GM21723 (cell line): Measurements from ENCODE around the gene GNAZ.

ENCODE experiments used
- ATAC-seq: cut with Tn5 transposase; IDR thresholded peaks from one replicate; pipeline ENCODE4 v1.9.1; 2021; ENCODE audit warnings: mild to moderate bottlenecking, moderate library complexity; ENCODE audit not compliant: unreplicated experiment

Gene GNAZ

GRCh38 chr22:23105304-23105703, 35.0 kb downstream of the GNAZ start:
- no peak for ATAC-seq

GRCh38 chr22:23105919-23106318, 35.6 kb downstream of the GNAZ start:
- no peak for ATAC-seq

GRCh38 chr22:23106344-23106743, 36.0 kb downstream of the GNAZ start:
- ATAC-seq, result no peak

DNA sequence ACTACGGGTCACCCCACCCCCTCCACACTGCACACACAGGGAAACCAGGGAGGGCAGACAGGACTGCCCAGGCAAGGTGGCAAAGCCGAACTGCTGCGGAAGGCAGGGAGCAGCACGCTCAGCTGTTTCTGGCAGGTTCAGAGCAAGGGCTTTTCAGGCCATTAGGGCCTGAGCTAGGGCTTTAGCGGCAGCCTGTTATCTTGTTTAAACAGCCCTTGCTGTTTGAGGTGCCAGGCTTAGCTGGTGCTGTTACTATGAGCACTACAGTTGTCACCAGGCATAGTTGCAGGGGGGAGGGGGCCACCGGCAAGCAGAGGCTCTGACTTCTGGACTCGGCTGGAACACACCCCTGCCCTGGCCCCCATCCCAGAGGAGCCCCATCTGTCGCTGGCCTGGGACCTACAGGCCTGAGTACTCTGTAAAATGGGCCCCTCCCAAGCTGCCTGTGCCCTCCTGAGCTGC, 36.6 kb downstream of the GNAZ start:
- no peak for ATAC-seq

- ATAC-seq, result no peak
Measured at GRCh38 chr22:23107487-23108248, 37.3 kb downstream of the GNAZ start.

GRCh38 chr22:23108249-23109078, 38.1 kb downstream of the GNAZ start:
- no peak for ATAC-seq

GRCh38 chr22:23109079-23109347, 38.7 kb downstream of the GNAZ start:
- ATAC-seq, result no peak

- ATAC-seq, result no peak
Measured at GRCh38 chr22:23109441-23109978, 39.2 kb downstream of the GNAZ start.

DNA sequence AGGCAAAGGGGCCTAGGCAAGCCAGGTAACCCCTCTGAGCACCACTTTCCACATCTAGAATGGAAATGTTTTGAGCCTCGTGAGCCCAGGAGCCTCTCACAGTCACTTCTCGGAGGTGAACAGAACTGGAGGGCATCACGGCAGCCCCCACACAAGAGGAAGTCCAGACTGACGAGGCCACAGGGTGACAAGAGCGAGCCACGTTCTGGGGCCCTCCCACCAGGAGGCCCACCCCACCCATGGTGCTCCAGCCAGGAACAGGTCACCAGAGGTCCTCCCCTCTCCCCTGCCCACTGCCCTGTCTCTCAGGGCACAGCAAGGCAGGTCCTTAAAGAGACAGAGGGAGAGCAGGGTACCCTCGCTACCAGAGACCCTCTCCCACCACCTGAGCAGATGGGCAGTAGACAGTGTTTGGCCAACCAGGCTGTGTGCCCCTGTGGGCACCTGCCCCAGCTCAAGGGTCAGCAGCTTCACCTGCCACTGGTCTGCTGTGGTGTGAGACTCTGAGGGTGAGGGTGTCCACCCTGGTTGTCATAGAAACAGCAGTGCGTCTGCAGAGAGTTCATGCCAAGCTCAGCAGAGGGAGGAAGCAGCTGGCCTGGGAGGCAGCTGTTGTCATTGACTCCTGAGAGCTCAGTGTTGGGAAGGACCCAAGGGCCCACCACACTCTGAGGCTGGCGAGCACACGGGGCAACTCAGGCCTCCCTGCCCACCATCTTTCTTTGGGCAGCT, 40.0 kb downstream of the GNAZ start:
- ATAC-seq, result no peak

- no peak for ATAC-seq
Measured at GRCh38 chr22:23110922-23111527, 40.7 kb downstream of the GNAZ start.

DNA sequence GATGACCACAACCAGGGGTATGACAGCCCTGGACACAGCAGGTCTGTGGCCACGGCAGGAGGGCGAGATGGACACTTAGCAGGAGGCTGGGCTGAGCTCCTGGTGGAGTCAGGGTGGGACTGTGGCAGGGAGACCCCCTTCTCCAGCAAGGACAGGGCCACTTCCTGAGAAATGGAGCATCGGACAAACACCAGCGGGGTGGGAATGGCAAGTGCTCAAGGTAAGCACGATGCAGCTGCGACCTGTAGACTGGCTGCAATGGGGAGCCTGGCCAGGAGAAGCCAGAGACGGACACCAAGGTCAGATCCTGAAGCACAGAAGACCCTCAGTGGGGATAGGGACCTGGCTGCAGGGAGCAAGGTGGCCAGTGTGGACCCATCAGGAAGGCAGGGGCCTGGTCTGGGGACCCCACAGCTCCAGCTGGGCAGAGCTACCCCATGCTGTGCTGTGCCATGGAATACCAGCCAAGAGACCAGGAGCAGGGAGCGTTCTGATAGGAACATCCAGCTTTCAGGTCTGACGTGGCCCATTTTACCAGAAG, 42.2 kb downstream of the GNAZ start:
- no peak for ATAC-seq

- ATAC-seq, result no peak
Measured at GRCh38 chr22:23113067-23113846, 42.9 kb downstream of the GNAZ start.

DNA sequence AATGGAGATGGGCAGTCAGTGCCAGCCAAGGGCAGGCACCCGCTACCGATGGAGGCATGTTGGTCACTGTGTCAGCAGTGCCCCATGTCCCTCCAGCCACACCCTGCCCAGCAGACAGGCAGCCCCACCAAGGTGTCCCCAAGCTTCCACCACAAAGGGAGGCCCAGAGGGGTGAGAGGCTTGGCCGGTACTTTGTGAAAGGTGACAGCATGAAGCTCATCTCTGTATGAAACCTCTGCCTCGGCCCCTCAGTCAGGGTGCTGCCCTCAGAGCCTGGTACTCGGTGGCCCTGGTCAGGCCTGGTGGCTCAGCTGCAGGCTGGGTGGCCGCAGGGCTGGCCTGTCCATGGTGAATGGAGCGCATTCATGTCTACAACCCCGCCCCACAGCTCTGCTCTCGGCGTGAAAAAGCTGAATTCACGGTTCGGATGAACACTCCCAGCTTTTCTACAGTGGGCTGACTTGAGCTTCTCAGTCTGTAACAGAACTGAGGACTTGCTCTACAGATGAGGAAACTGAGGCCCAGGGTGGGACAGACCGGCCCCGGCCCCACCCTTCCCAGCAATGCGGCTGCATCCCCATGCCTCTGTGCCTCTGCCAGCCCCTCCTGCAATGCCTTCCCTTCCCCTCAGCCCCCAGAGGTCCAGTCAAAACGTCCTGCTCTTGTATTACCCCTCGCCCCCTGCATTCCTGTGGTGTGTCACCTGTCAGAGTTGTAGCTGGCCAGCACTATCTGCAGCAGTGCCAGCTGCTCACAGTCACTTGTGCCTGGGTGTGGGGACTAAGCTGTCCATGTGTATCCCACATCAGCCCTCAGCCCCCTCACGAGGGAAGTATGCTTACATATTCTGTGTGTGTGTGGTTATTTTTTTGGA, 43.8 kb downstream of the GNAZ start:
- ATAC-seq, result no peak

DNA sequence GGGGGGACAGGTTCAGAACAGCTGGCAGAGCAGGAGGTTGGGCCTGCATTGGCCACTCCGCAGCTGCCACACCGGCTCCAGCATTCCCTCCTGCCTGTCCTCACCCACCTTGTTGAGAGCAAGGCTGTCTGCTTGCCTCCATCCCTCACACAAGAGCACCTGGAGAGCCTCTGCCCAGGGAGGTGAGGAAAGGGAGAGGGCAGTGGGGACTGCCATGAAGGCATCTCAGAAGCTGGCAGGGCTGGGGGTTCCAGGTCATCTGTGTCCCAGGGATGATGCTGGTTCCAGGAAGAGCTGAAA, 44.4 kb downstream of the GNAZ start:
- no peak for ATAC-seq

GRCh38 chr22:23115369-23115768, 45.0 kb downstream of the GNAZ start:
- no peak for ATAC-seq

- ATAC-seq, result no peak
Measured at GRCh38 chr22:23115825-23116494, 45.6 kb downstream of the GNAZ start.

DNA sequence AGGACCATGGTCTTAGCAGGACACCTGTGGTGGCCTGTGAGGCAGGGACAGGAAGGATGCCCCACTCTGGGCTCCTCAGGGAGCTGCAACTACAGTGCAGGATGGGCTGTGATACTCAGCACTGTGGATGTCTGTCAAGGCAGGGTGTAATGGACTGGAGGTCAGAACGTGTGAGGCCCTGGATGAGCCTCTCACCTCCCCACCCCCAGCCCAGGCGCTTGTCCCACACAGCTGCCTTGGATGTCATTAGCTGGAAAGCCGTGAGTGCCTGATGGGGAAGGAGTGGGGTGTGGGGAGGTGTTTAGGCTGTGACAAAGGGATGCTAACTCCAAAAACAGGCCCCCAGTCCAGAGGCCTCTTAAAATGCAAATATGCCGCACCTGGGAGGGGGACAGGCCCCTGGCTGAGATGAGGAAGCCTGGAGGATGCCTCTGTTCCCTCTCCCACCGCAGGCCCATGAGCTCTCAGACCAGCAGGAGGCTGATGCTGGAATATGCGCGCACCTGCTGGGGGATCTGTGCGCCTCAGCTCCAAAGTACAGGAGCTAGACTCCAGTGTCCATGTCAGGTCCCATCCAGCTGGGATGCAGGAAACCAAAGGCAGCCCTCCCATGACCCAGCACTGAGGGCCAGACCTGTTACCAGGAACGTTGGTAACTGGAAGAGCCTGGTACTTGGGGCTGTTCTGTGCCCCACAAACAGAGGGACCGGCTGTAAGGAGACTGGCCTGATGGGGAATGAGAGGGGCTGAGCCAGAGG, 46.4 kb downstream of the GNAZ start:
- no peak for ATAC-seq

- ATAC-seq, result no peak
Measured at GRCh38 chr22:23117275-23117674, 47.0 kb downstream of the GNAZ start.
